Bronchial epithelial cell (primary cell): ENCODE data around the gene CCDC141. TPM values are rescaled to one million over a fixed set of nuclear protein-coding genes. Genes with fewer than 3 reads are reported as not detected.
"Not testable (repeated sequence)": the region's sequence is repeated elsewhere in the genome, so short reads cannot be mapped to it uniquely, and the experiment has no call there.

Source experiments
- DNase-seq: peaks from one replicate; pipeline ENCODE4 v3.0.0-alpha.2; 2010; ENCODE audit warnings: low read depth
- FAIRE-seq: peaks from 2 replicates; lab custom pipeline; 2011; peaks lifted over from hg19 to GRCh38; lab: Jason Lieb, UNC
- H3K27me3 ChIP-seq: 2 replicates; pipeline ENCODE4 v1.5.1; 2011; ENCODE audit warnings: low read length; ENCODE audit not compliant: control insufficient read depth, insufficient read depth
- H3K36me3 ChIP-seq: 2 replicates; pipeline ENCODE4 v1.5.1; 2011; ENCODE audit warnings: low read length; ENCODE audit not compliant: control insufficient read depth, insufficient read depth
- H3K4me3 ChIP-seq: 2 replicates; pipeline ENCODE4 v1.5.1; 2011; ENCODE audit warnings: mild to moderate bottlenecking, low read depth, low read length, control low read depth
- CTCF ChIP-seq: IDR thresholded peaks from 2 replicates; pipeline ENCODE4 v1.5.1; 2011; ENCODE audit warnings: mild to moderate bottlenecking, moderate library complexity, low read length, control low read depth, inconsistent platforms; ENCODE audit not compliant: insufficient read depth, severe bottlenecking
- total RNA-seq: library from RNA; depleted of rRNA; stranded (reverse); fragments of >200 nt; gene quantifications from 2 replicates; pipeline ENCODE4 v1.2.1, GENCODE V29; 2014

The CCDC141 gene
- total RNA-seq, 1 donor from 2014 or later, result not detected

- FAIRE-seq (no peak), DNase-seq (no peak)
- H3K4me3 ChIP-seq, result no peak overlapping the region
- H3K36me3 ChIP-seq, result no peaks in the 10 kb centered on the region
- no peaks in the 10 kb centered on the region for H3K27me3 ChIP-seq
- TF ChIP-seq CTCF, result no peak
Measured at GRCh38 chr2:179019260-179019659, 30.7 kb downstream of the CCDC141 start.

GRCh38 chr2:179017773-179018357 is 32.1 kb downstream of the CCDC141 start:
- no peak for TF ChIP-seq CTCF
- H3K27me3 ChIP-seq, result no peaks in the 10 kb centered on the region
- no peak for DNase-seq
- no peaks in the 10 kb centered on the region for H3K36me3 ChIP-seq
- no peak for FAIRE-seq
- H3K4me3 ChIP-seq, result no peak overlapping the region

GRCh38 chr2:179014189-179014588 is 35.7 kb downstream of the CCDC141 start:
- FAIRE-seq, H3K4me3 ChIP-seq, H3K36me3 ChIP-seq, DNase-seq, H3K27me3 ChIP-seq: not testable (repeated sequence)

- DNase-seq (no peak), FAIRE-seq (no peak)
- Histone ChIP-seq H3K36me3 (no peaks in the 10 kb centered on the region), H3K27me3 (peaks cover 3% of the 10 kb centered on the region), H3K4me3 (no peak overlapping the region)
- no peak for TF ChIP-seq CTCF
Measured at GRCh38 chr2:179005976-179006375, 44.0 kb downstream of the CCDC141 start.

- no peak for FAIRE-seq
- Histone ChIP-seq H3K4me3 (no peak overlapping the region), H3K36me3 (no peaks in the 10 kb centered on the region), H3K27me3 (no peaks in the 10 kb centered on the region)
- no peak for TF ChIP-seq CTCF
- no peak for DNase-seq
Measured at GRCh38 chr2:178999476-178999875, 50.5 kb downstream of the CCDC141 start.

- Histone ChIP-seq H3K36me3 (no peaks in the 10 kb centered on the region), H3K27me3 (no peaks in the 10 kb centered on the region), H3K4me3 (no peak overlapping the region)
- FAIRE-seq (no peak), DNase-seq (no peak)
- no peak for TF ChIP-seq CTCF
Measured at GRCh38 chr2:178998539-178998938, 51.4 kb downstream of the CCDC141 start.
